SK-N-SH (cell line): ENCODE data around the gene MYO9A. TPM values are rescaled to one million over a fixed set of nuclear protein-coding genes. Genes with fewer than 3 reads are reported as not detected.

ENCODE experiments used
- CTCF ChIA-PET: fragments of 300-600, 350-600 bp; formaldehyde crosslinking; extraction: SDS; loops from one replicate; lab custom pipeline; 2021; lab: Yijun Ruan, JAX
- POLR2A ChIA-PET: fragments of 350-600 bp; sonication (Branson Sonifier 250); formaldehyde crosslinking; extraction: SDS; loops from one replicate; lab custom pipeline; 2020; ENCODE audit warnings: antibody characterized with exemption, inconsistent platforms; lab: Yijun Ruan, JAX
- DNase-seq: peaks from one replicate; pipeline ENCODE4 v3.0.0; 2012
- H2AFZ ChIP-seq: fragments of 200-600 bp; sonication (generic); 2 replicates; pipeline ENCODE4 v1.8.1; 2016; ENCODE audit warnings: antibody characterized with exemption, mild to moderate bottlenecking, low read depth
- H3F3A ChIP-seq: fragments of 200-600 bp; sonication (generic); replicated peaks from 2 replicates; pipeline ENCODE3; 2016; ENCODE audit warnings: antibody characterized with exemption, mild to moderate bottlenecking; ENCODE audit not compliant: insufficient read depth
- H3K27ac ChIP-seq, 2 experiments: fragments of 200-500 bp in 1 of 2; fragments of 200-600 bp in 1 of 2; sonication (Bioruptor generic) in 1 of 2; sonication (generic), shearing (Covaris generic) in 1 of 2; 2 replicates each; pipeline versions ENCODE4 v1.5.1 to v1.6.1; 2014 to 2016; ENCODE audit warnings: low read depth in 2 of 2, inconsistent platforms in 1 of 2, low read length in 1 of 2, mild to moderate bottlenecking in 1 of 2, mixed read lengths in 1 of 2
- H3K27me3 ChIP-seq: fragments of 200-600 bp; sonication (generic), shearing (Covaris generic); 2 replicates; pipeline ENCODE4 v1.6.1; 2016; ENCODE audit warnings: mixed run types; ENCODE audit not compliant: insufficient read depth
- H3K36me3 ChIP-seq, 2 experiments: fragments of 200-500 bp in 1 of 2; fragments of 200-600 bp in 1 of 2; sonication (Bioruptor generic) in 1 of 2; sonication (generic) in 1 of 2; replicated peaks in 1 of 2; 2 replicates each; pipeline versions ENCODE3 to v1.5.1; 2014 to 2016; ENCODE audit warnings: low read length in 1 of 2, mild to moderate bottlenecking in 1 of 2; ENCODE audit not compliant: insufficient read depth in 2 of 2, control insufficient read depth in 1 of 2
- H3K4me1 ChIP-seq, 2 experiments: fragments of 200-500 bp in 1 of 2; fragments of 200-600 bp in 1 of 2; sonication (Bioruptor generic) in 1 of 2; sonication (generic), shearing (Covaris generic) in 1 of 2; 2 replicates each; pipeline versions ENCODE4 v1.5.1 to v1.6.1; 2014 to 2016; ENCODE audit warnings: low read depth in 1 of 2, low read length in 1 of 2, mixed run types in 1 of 2; ENCODE audit not compliant: insufficient read depth in 2 of 2, control insufficient read depth in 1 of 2
- H3K4me2 ChIP-seq: fragments of 200-600 bp; sonication (generic), shearing (Covaris generic); 2 replicates; pipeline ENCODE4 v1.6.1; 2017; ENCODE audit warnings: mixed run types
- H3K4me3 ChIP-seq, 2 experiments: fragments of 200-500 bp in 1 of 2; fragments of 200-600 bp in 1 of 2; sonication (Bioruptor generic) in 1 of 2; sonication (generic), shearing (Covaris generic) in 1 of 2; 2 replicates each; pipeline versions ENCODE4 v1.5.1 to v1.8.1; 2014 to 2016; ENCODE audit warnings: low read depth in 2 of 2, inconsistent platforms in 1 of 2, low read length in 1 of 2, mild to moderate bottlenecking in 1 of 2, mixed read lengths in 1 of 2, moderate library complexity in 1 of 2
- H3K79me2 ChIP-seq: fragments of 200-600 bp; sonication (generic); 2 replicates; pipeline ENCODE4 v1.8.1; 2017; ENCODE audit warnings: mild to moderate bottlenecking; ENCODE audit not compliant: insufficient read depth
- H3K9ac ChIP-seq: fragments of 200-600 bp; sonication (generic); 2 replicates; pipeline ENCODE4 v1.6.1; 2017; ENCODE audit warnings: mixed run types
- H3K9me2 ChIP-seq: fragments of 200-600 bp; sonication (generic); 2 replicates; pipeline ENCODE4 v1.6.1; 2017; ENCODE audit warnings: mixed run types
- H3K9me3 ChIP-seq: fragments of 200-600 bp; sonication (generic); 2 replicates; pipeline ENCODE4 v1.6.1; 2017; ENCODE audit warnings: mixed run types, mild to moderate bottlenecking, moderate library complexity
- H4K20me1 ChIP-seq: fragments of 200-600 bp; sonication (generic); 2 replicates; pipeline ENCODE4 v1.6.1; 2017; ENCODE audit warnings: mild to moderate bottlenecking, mixed run types; ENCODE audit not compliant: insufficient read depth
- CHD2 ChIP-seq: fragments of 150-350 bp; IDR thresholded peaks from 2 replicates; pipeline ENCODE4 v1.6.1; 2018; ENCODE audit warnings: low read length; ENCODE audit not compliant: partially characterized antibody
- NRF1 ChIP-seq: IDR thresholded peaks from 2 replicates; pipeline ENCODE4 v1.6.1; 2012; ENCODE audit warnings: low read depth, mild to moderate bottlenecking, low read length
- POLR2AphosphoS5 ChIP-seq: IDR thresholded peaks from 2 replicates; pipeline ENCODE4 v1.6.1; 2012; ENCODE audit warnings: low read depth, low read length
- RFX5 ChIP-seq: IDR thresholded peaks from 2 replicates; pipeline ENCODE4 v1.6.1; 2012; ENCODE audit warnings: mild to moderate bottlenecking, improper control_type of control experiment, low read length
- RXRA ChIP-seq: IDR thresholded peaks from 2 replicates; pipeline ENCODE4 v1.4.0; 2012; ENCODE audit warnings: low read depth, mild to moderate bottlenecking, borderline replicate concordance
- SIN3A ChIP-seq: IDR thresholded peaks from 2 replicates; pipeline ENCODE4 v1.6.1; 2012; ENCODE audit warnings: low read depth, mild to moderate bottlenecking, low read length, moderate library complexity, borderline replicate concordance
- YY1 ChIP-seq: IDR thresholded peaks from 2 replicates; pipeline ENCODE4 v1.4.0; 2012; ENCODE audit warnings: low read depth, mild to moderate bottlenecking
- WGBS: methylation state at CpG from one replicate; pipeline ENCODE4 v1.1.6; 2017; ENCODE audit warnings: low lambda C conversion rate; 5-methylcytosine and 5-hydroxymethylcytosine counted together
- polyA plus RNA-seq, 3 experiments: library from polyadenylated mRNA; depleted of rRNA; stranded (reverse); fragments of >200 nt; gene quantifications; 2 replicates each; pipeline ENCODE4 v1.2.3, GENCODE V29; 2012
- TF ChIP-seq, protein P1 (sequence below): fragments of 150-350 bp; IDR thresholded peaks from 2 replicates; pipeline ENCODE4 v1.6.1; 2017; ENCODE audit warnings: antibody characterized with exemption, low read length, low read depth, borderline replicate concordance
- TF ChIP-seq, protein P2 (sequence below): IDR thresholded peaks from 2 replicates; pipeline ENCODE4 v1.4.0; 2012; ENCODE audit warnings: low read depth, borderline replicate concordance
- TF ChIP-seq, protein P3 (sequence below): IDR thresholded peaks from 2 replicates; pipeline ENCODE4 v1.4.0; 2012; ENCODE audit warnings: low read depth, borderline replicate concordance
- TF ChIP-seq, protein P4 (sequence below): IDR thresholded peaks from 2 replicates; pipeline ENCODE4 v1.4.0; 2012; ENCODE audit warnings: low read depth

MYO9A gene
- polyA plus RNA-seq, 1 of the 3 experiments (the other 2 are of a cell fraction) = 4.1 TPM

DNA sequence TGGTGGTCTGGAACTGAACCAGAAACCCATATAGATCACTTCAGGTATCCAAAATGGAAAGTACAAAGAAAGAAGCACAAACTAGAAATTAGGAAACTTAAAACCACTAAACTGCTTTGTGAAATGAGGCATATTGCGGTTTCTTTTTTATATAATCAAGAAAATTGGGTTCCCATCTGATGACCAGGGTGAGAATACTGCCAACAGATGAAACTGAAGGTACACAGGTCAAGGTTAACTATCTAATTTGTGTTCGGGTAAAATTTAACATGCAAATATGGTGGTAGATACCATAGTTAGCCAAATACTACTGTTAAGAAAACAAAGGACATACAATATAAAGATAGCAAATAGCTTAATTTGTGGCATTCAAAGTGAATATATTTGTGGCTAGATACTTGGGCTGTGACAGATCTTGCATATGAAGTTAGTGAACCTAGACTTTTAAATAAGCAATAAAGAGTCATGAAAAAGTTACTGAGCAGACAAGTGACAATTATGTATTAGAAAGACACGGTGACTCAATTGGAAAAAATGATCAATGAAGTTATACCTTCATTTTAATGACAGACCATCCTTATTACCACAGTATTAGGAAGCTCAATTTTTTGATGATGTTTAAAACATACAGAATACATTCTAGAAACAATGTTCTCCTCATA is 180.2 kb downstream of the MYO9A start:
- Histone ChIP-seq H3K36me3 (peaks cover 15 to 33% of the 10 kb centered on the region in 2 experiments), H3K4me2 (no peak overlapping the region), H2AFZ (no peak overlapping the region), H3K79me2 (no peaks in the 10 kb centered on the region), H3K27me3 (no peaks in the 10 kb centered on the region), H4K20me1 (no peaks in the 10 kb centered on the region), H3F3A (no peaks in the 10 kb centered on the region), H3K4me1 (no peaks in the 10 kb centered on the region), H3K9me3 (peaks cover 6% of the 10 kb centered on the region), H3K4me3 (no peak overlapping the region), H3K9ac (no peak overlapping the region), H3K9me2 (no peaks in the 10 kb centered on the region), H3K27ac (no peak overlapping the region)
- 96% methylated on average over 3 of the region's 3 CpGs for WGBS
- TF ChIP-seq SIN3A (no peak), RFX5 (no peak), NRF1 (no peak)
- TF ChIP-seq, protein P1, sequence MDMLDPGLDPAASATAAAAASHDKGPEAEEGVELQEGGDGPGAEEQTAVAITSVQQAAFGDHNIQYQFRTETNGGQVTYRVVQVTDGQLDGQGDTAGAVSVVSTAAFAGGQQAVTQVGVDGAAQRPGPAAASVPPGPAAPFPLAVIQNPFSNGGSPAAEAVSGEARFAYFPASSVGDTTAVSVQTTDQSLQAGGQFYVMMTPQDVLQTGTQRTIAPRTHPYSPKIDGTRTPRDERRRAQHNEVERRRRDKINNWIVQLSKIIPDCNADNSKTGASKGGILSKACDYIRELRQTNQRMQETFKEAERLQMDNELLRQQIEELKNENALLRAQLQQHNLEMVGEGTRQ = no peak
- TF ChIP-seq, protein P2, sequence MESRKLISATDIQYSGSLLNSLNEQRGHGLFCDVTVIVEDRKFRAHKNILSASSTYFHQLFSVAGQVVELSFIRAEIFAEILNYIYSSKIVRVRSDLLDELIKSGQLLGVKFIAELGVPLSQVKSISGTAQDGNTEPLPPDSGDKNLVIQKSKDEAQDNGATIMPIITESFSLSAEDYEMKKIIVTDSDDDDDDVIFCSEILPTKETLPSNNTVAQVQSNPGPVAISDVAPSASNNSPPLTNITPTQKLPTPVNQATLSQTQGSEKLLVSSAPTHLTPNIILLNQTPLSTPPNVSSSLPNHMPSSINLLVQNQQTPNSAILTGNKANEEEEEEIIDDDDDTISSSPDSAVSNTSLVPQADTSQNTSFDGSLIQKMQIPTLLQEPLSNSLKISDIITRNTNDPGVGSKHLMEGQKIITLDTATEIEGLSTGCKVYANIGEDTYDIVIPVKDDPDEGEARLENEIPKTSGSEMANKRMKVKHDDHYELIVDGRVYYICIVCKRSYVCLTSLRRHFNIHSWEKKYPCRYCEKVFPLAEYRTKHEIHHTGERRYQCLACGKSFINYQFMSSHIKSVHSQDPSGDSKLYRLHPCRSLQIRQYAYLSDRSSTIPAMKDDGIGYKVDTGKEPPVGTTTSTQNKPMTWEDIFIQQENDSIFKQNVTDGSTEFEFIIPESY = no peak
- ChIA-PET POLR2A (no interaction called here), CTCF (interaction anchor here (0.7 to 1.2 kb wide), 3 partner anchors 9 to 16 kb away, joined by 3 read pairs; no protein-coding TSS in a partner anchor)
- no peak for DNase-seq

DNA sequence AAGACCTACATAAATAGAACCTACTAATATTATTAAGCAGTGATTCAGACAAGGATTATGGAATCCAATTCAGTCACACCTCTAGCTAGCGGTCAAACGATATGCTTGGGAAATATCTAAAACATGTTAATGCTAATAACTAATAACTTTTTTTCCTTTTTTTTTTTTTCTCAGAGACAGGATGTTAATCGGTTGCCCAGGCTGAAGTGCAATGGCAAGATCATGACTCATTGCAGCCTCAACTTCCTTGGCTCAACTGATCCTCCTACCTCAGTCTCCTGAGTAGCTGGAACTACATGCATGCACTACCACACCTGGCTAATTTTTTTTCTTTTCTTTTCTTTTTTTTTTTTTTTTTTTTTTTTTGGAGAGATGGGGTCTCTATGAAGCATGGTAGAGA is 183.5 kb downstream of the MYO9A start:
- Histone ChIP-seq H4K20me1 (no peaks in the 10 kb centered on the region), H3K9me3 (peaks cover 31% of the 10 kb centered on the region), H3K4me2 (no peak overlapping the region), H3K4me1 (no peaks in the 10 kb centered on the region), H3K27me3 (no peaks in the 10 kb centered on the region), H3K36me3 (peaks cover 40 to 58% of the 10 kb centered on the region in 2 experiments), H3K9me2 (no peaks in the 10 kb centered on the region), H3K4me3 (no peak overlapping the region), H3K79me2 (no peaks in the 10 kb centered on the region), H2AFZ (no peak overlapping the region), H3K9ac (no peak overlapping the region)
- CTCF ChIA-PET = interaction anchor here (0.7 kb wide), 1 partner anchor 222 kb away, joined by 3 read pairs; no protein-coding TSS in a partner anchor
- no peak for DNase-seq
- POLR2A ChIA-PET = no interaction called here
- TF ChIP-seq, protein P2 = no peak
- TF ChIP-seq RXRA = no peak
- TF ChIP-seq, protein P3, sequence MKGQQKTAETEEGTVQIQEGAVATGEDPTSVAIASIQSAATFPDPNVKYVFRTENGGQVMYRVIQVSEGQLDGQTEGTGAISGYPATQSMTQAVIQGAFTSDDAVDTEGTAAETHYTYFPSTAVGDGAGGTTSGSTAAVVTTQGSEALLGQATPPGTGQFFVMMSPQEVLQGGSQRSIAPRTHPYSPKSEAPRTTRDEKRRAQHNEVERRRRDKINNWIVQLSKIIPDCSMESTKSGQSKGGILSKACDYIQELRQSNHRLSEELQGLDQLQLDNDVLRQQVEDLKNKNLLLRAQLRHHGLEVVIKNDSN = no peak
- TF ChIP-seq POLR2AphosphoS5 = no peak
- TF ChIP-seq, protein P1 = no peak
- TF ChIP-seq CHD2 = no peak
- no peak for TF ChIP-seq YY1
- TF ChIP-seq, protein P4, sequence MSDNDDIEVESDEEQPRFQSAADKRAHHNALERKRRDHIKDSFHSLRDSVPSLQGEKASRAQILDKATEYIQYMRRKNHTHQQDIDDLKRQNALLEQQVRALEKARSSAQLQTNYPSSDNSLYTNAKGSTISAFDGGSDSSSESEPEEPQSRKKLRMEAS = no peak
- TF ChIP-seq, all 33 proteins: peak for 0
- WGBS = 68% methylated on average over 3 of the region's 3 CpGs
- Histone ChIP-seq H3F3A (no peaks in the 10 kb centered on the region), H3K27ac (no peak overlapping the region)
